HEK293 (cell line): ENCODE results near the gene MACF1.

Experiments
- CTCF ChIA-PET: fragments of 350-600 bp; formaldehyde crosslinking; extraction: SDS; loops from one replicate; lab custom pipeline; 2021; ENCODE audit warnings: antibody characterized with exemption; lab: Yijun Ruan, JAX
- POLR2A ChIA-PET: fragments of 300-600 bp; formaldehyde crosslinking; extraction: SDS; loops from one replicate; lab custom pipeline; 2020; ENCODE audit warnings: antibody characterized with exemption, inconsistent platforms; lab: Yijun Ruan, JAX
- H3K27ac ChIP-seq: fragments of 200-500 bp; sonication (Bioruptor generic); 2 replicates; pipeline ENCODE4 v1.5.1; 2014; ENCODE audit warnings: low read depth, low read length, control low read depth, inconsistent platforms; ENCODE audit errors: extremely low read depth
- H3K36me3 ChIP-seq, 2 experiments: fragments of 200-500 bp in 1 of 2; sonication (Bioruptor generic) in 1 of 2; 1 replicate in 1 of 2; 2 replicates in 1 of 2; pipeline ENCODE4 v1.5.1; 2014 to 2017; ENCODE audit warnings: inconsistent platforms in 2 of 2, low read length in 2 of 2; ENCODE audit not compliant: control insufficient read depth in 2 of 2, insufficient read depth in 1 of 2
- H3K4me1 ChIP-seq: fragments of 200-500 bp; sonication (Bioruptor generic); 2 replicates; pipeline ENCODE4 v1.5.1; 2014; ENCODE audit warnings: mild to moderate bottlenecking, low read length, inconsistent platforms; ENCODE audit not compliant: control insufficient read depth, insufficient read depth
- H3K4me3 ChIP-seq: 2 replicates; pipeline ENCODE4 v1.5.1; 2011; ENCODE audit warnings: low read depth, mild to moderate bottlenecking, control low read depth, low read length, moderate library complexity
- H3K9me3 ChIP-seq: fragments of 200-500 bp; sonication (Bioruptor generic); 2 replicates; pipeline ENCODE4 v1.5.1; 2014; ENCODE audit warnings: low read depth, low read length, inconsistent platforms; ENCODE audit not compliant: control insufficient read depth, insufficient read depth
- GLI2 ChIP-seq: fragments of 450-650 bp; formaldehyde crosslinking; IDR thresholded peaks from 2 replicates; pipeline ENCODE4; 2017; ENCODE audit warnings: missing biosample characterization, missing genetic modification characterization, low read depth, borderline replicate concordance
- KLF8 ChIP-seq: fragments of 450-650 bp; formaldehyde crosslinking; IDR thresholded peaks from 2 replicates; pipeline ENCODE4 v1.5.1; 2016; ENCODE audit warnings: missing biosample characterization, missing genetic modification characterization
- MYNN ChIP-seq: fragments of 450-650 bp; formaldehyde crosslinking; IDR thresholded peaks from 2 replicates; pipeline ENCODE4 v1.5.1; 2016; ENCODE audit warnings: missing biosample characterization, missing genetic modification characterization, borderline replicate concordance
- ZBTB48 ChIP-seq: fragments of 450-650 bp; formaldehyde crosslinking; IDR thresholded peaks from 2 replicates; pipeline ENCODE4 v1.5.1; 2016; ENCODE audit warnings: missing biosample characterization, missing genetic modification characterization
- ZFP69B ChIP-seq: fragments of 450-650 bp; formaldehyde crosslinking; IDR thresholded peaks from 2 replicates; pipeline ENCODE4 v1.5.1; 2016; ENCODE audit warnings: missing biosample characterization, missing genetic modification characterization
- ZNF114 ChIP-seq: fragments of 450-650 bp; formaldehyde crosslinking; IDR thresholded peaks from 2 replicates; pipeline ENCODE4 v1.5.0; 2017; ENCODE audit warnings: missing biosample characterization, missing genetic modification characterization
- ZNF175 ChIP-seq: fragments of 450-650 bp; formaldehyde crosslinking; IDR thresholded peaks from 2 replicates; pipeline ENCODE4 v1.5.1; 2016; ENCODE audit warnings: missing biosample characterization, missing genetic modification characterization
- ZNF211 ChIP-seq: fragments of 450-650 bp; formaldehyde crosslinking; IDR thresholded peaks from 2 replicates; pipeline ENCODE4 v1.5.1; 2016; ENCODE audit warnings: low read depth, missing biosample characterization, missing genetic modification characterization
- ZNF214 ChIP-seq: fragments of 450-650 bp; formaldehyde crosslinking; IDR thresholded peaks from 2 replicates; pipeline ENCODE4 v1.5.1; 2017; ENCODE audit warnings: missing biosample characterization, mild to moderate bottlenecking, missing genetic modification characterization, borderline replicate concordance
- ZNF311 ChIP-seq: fragments of 450-650 bp; formaldehyde crosslinking; IDR thresholded peaks from 2 replicates; pipeline ENCODE4 v1.5.1; 2017; ENCODE audit warnings: missing biosample characterization, missing genetic modification characterization, borderline replicate concordance
- ZNF423 ChIP-seq: fragments of 450-650 bp; formaldehyde crosslinking; IDR thresholded peaks from 2 replicates; pipeline ENCODE4 v1.5.1; 2016; ENCODE audit warnings: missing biosample characterization, missing genetic modification characterization
- ZNF514 ChIP-seq: fragments of 450-650 bp; formaldehyde crosslinking; IDR thresholded peaks from 2 replicates; pipeline ENCODE4 v1.5.1; 2016; ENCODE audit warnings: missing biosample characterization, missing genetic modification characterization
- ZNF600 ChIP-seq: fragments of 450-650 bp; formaldehyde crosslinking; IDR thresholded peaks from 2 replicates; pipeline ENCODE4 v1.5.1; 2016; ENCODE audit warnings: missing biosample characterization, missing genetic modification characterization
- ZNF610 ChIP-seq: fragments of 450-650 bp; formaldehyde crosslinking; IDR thresholded peaks from 2 replicates; pipeline ENCODE4 v1.5.1; 2016; ENCODE audit warnings: missing biosample characterization, missing genetic modification characterization, borderline replicate concordance
- ZNF624 ChIP-seq: fragments of 450-650 bp; formaldehyde crosslinking; IDR thresholded peaks from 2 replicates; pipeline ENCODE4 v1.5.1; 2017; ENCODE audit warnings: missing biosample characterization, missing genetic modification characterization
- ZNF629 ChIP-seq: fragments of 450-650 bp; formaldehyde crosslinking; IDR thresholded peaks from 2 replicates; pipeline ENCODE4 v1.5.1; 2017; ENCODE audit warnings: missing biosample characterization, missing genetic modification characterization
- ZNF776 ChIP-seq: fragments of 450-650 bp; formaldehyde crosslinking; IDR thresholded peaks from 2 replicates; pipeline ENCODE4 v1.5.0; 2017; ENCODE audit warnings: missing biosample characterization, missing genetic modification characterization, borderline replicate concordance
- TF ChIP-seq, protein P1 (sequence below): fragments of 450-650 bp; formaldehyde crosslinking; IDR thresholded peaks from 2 replicates; pipeline ENCODE4 v1.5.1; 2016; ENCODE audit warnings: missing biosample characterization, missing genetic modification characterization, borderline replicate concordance
- TF ChIP-seq, protein P2 (sequence below): fragments of 450-650 bp; formaldehyde crosslinking; IDR thresholded peaks from 2 replicates; pipeline ENCODE4 v1.5.1; 2016; ENCODE audit warnings: missing biosample characterization, missing genetic modification characterization, borderline replicate concordance
- TF ChIP-seq, protein P3 (sequence below): fragments of 450-650 bp; formaldehyde crosslinking; IDR thresholded peaks from 2 replicates; pipeline ENCODE4 v1.5.1; 2016; ENCODE audit warnings: missing biosample characterization, missing genetic modification characterization
- TF ChIP-seq, protein P4 (sequence below): fragments of 450-650 bp; formaldehyde crosslinking; optimal IDR thresholded peaks from 2 replicates; pipeline ENCODE3; 2016; ENCODE audit warnings: missing biosample characterization, mild to moderate bottlenecking, missing genetic modification characterization

Gene MACF1

DNA sequence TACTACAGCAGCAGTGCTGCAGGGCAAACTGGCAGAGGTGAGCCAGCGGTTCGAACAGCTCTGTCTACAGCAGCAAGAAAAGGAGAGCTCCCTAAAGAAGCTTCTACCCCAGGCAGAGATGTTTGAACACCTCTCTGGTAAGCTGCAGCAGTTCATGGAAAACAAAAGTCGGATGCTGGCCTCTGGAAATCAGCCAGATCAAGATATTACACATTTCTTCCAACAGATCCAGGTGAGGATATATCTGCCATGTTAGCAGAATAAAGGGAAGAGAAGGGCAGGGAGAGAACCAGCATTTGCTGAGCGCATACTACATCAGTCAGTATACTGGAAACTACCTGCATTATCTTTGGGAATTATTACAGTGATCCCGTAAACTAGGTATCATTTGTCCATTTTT, 157.0 kb downstream of the MACF1 start:
- H3K4me3 ChIP-seq = no peak overlapping the region

DNA sequence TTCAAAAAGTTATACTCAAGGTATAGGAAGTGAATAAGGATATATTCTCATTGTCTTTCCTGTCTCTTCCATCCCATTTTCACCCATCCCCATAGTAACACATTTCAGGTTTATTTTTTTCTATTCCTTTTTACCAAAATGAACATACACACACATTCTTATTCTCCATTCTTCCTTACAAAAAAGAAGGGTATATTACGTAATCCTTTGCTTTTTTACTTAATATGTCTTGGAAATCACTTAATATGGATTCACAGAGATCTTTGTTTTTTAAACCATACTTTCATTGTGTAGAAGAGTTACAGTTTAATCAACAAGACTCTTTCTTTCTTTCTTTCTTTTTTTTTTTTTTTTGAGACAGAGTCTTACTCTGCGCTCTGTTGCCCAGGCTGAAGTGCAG, 158.8 kb downstream of the MACF1 start:
- POLR2A ChIA-PET = interaction anchor here (0.5 kb wide), 1 partner anchor 8 kb away, joined by 3 read pairs; no protein-coding TSS in a partner anchor
- H3K9me3 ChIP-seq = no peaks in the 10 kb centered on the region
- peaks cover 19 to 58% of the 10 kb centered on the region in 2 experiments for H3K36me3 ChIP-seq
- no peak overlapping the region for H3K27ac ChIP-seq
- H3K4me1 ChIP-seq = no peaks in the 10 kb centered on the region
- TF ChIP-seq, protein P1, sequence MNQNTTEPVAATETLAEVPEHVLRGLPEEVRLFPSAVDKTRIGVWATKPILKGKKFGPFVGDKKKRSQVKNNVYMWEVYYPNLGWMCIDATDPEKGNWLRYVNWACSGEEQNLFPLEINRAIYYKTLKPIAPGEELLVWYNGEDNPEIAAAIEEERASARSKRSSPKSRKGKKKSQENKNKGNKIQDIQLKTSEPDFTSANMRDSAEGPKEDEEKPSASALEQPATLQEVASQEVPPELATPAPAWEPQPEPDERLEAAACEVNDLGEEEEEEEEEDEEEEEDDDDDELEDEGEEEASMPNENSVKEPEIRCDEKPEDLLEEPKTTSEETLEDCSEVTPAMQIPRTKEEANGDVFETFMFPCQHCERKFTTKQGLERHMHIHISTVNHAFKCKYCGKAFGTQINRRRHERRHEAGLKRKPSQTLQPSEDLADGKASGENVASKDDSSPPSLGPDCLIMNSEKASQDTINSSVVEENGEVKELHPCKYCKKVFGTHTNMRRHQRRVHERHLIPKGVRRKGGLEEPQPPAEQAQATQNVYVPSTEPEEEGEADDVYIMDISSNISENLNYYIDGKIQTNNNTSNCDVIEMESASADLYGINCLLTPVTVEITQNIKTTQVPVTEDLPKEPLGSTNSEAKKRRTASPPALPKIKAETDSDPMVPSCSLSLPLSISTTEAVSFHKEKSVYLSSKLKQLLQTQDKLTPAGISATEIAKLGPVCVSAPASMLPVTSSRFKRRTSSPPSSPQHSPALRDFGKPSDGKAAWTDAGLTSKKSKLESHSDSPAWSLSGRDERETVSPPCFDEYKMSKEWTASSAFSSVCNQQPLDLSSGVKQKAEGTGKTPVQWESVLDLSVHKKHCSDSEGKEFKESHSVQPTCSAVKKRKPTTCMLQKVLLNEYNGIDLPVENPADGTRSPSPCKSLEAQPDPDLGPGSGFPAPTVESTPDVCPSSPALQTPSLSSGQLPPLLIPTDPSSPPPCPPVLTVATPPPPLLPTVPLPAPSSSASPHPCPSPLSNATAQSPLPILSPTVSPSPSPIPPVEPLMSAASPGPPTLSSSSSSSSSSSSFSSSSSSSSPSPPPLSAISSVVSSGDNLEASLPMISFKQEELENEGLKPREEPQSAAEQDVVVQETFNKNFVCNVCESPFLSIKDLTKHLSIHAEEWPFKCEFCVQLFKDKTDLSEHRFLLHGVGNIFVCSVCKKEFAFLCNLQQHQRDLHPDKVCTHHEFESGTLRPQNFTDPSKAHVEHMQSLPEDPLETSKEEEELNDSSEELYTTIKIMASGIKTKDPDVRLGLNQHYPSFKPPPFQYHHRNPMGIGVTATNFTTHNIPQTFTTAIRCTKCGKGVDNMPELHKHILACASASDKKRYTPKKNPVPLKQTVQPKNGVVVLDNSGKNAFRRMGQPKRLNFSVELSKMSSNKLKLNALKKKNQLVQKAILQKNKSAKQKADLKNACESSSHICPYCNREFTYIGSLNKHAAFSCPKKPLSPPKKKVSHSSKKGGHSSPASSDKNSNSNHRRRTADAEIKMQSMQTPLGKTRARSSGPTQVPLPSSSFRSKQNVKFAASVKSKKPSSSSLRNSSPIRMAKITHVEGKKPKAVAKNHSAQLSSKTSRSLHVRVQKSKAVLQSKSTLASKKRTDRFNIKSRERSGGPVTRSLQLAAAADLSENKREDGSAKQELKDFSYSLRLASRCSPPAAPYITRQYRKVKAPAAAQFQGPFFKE = no peak
- TF ChIP-seq ZNF311 = no peak
- CTCF ChIA-PET = interaction anchor here (0.6 to 1.4 kb wide), 2 partner anchors 31 to 270 kb away, joined by 3 read pairs; no protein-coding TSS in a partner anchor
- no peak overlapping the region for H3K4me3 ChIP-seq

More for the DNA sequence above, 157.0 kb downstream of the MACF1 start:
- no peaks in the 10 kb centered on the region for H3K4me1 ChIP-seq
- H3K36me3 ChIP-seq = peaks cover 20 to 67% of the 10 kb centered on the region in 2 experiments
- ChIA-PET CTCF (interaction anchor here (0.7 to 1.3 kb wide), 5 partner anchors 26 to 263 kb away, joined by 3 to 4 read pairs (median 3); no protein-coding TSS in a partner anchor), POLR2A (no interaction called here)
- TF ChIP-seq, protein P2, sequence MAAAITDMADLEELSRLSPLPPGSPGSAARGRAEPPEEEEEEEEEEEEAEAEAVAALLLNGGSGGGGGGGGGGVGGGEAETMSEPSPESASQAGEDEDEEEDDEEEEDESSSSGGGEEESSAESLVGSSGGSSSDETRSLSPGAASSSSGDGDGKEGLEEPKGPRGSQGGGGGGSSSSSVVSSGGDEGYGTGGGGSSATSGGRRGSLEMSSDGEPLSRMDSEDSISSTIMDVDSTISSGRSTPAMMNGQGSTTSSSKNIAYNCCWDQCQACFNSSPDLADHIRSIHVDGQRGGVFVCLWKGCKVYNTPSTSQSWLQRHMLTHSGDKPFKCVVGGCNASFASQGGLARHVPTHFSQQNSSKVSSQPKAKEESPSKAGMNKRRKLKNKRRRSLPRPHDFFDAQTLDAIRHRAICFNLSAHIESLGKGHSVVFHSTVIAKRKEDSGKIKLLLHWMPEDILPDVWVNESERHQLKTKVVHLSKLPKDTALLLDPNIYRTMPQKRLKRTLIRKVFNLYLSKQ (tag by site-specific recombination) = no peak
- no peak for TF ChIP-seq GLI2 (tag by site-specific recombination)
- no peak for TF ChIP-seq ZNF214 (tag by site-specific recombination)
- no peak for TF ChIP-seq ZNF610 (tag by site-specific recombination)
- no peak for TF ChIP-seq MYNN (tag by site-specific recombination)
- TF ChIP-seq ZNF423 = no peak
- TF ChIP-seq ZNF211 = no peak
- TF ChIP-seq ZNF514 (tag by site-specific recombination) = no peak
- no peak for TF ChIP-seq ZFP69B (tag by site-specific recombination)
- TF ChIP-seq, protein P3, sequence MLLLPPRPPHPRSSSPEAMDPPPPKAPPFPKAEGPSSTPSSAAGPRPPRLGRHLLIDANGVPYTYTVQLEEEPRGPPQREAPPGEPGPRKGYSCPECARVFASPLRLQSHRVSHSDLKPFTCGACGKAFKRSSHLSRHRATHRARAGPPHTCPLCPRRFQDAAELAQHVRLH (tag by site-specific recombination) = no peak
- TF ChIP-seq KLF8 (tag by site-specific recombination) = no peak
- TF ChIP-seq ZNF624 (tag by site-specific recombination) = no peak
- no peak for TF ChIP-seq ZNF175 (tag by site-specific recombination)
- no peak for TF ChIP-seq ZBTB48 (tag by site-specific recombination)
- no peak for TF ChIP-seq ZNF600
- TF ChIP-seq ZNF114 (tag by site-specific recombination) = no peak
- no peak for TF ChIP-seq ZNF776
- no peak for TF ChIP-seq ZNF629 (tag by site-specific recombination)
- TF ChIP-seq, protein P4, sequence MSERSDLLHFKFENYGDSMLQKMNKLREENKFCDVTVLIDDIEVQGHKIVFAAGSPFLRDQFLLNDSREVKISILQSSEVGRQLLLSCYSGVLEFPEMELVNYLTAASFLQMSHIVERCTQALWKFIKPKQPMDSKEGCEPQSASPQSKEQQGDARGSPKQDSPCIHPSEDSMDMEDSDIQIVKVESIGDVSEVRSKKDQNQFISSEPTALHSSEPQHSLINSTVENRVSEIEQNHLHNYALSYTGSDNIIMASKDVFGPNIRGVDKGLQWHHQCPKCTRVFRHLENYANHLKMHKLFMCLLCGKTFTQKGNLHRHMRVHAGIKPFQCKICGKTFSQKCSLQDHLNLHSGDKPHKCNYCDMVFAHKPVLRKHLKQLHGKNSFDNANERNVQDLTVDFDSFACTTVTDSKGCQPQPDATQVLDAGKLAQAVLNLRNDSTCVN (tag by site-specific recombination) = no peak
- H3K9me3 ChIP-seq = no peaks in the 10 kb centered on the region
- H3K27ac ChIP-seq = no peak overlapping the region
